ENCODE measurements around the gene CYP1A1. TPM values are rescaled to one million over a fixed set of nuclear protein-coding genes. Genes with fewer than 3 reads are reported as not detected.

The CYP1A1 gene
- total and polyA plus RNA-seq, 2 of the 13 experiments (the other 11 are each of a cell fraction or from before 2014, with no cell fraction given), result 7.9 to 8.0 TPM

DNA sequence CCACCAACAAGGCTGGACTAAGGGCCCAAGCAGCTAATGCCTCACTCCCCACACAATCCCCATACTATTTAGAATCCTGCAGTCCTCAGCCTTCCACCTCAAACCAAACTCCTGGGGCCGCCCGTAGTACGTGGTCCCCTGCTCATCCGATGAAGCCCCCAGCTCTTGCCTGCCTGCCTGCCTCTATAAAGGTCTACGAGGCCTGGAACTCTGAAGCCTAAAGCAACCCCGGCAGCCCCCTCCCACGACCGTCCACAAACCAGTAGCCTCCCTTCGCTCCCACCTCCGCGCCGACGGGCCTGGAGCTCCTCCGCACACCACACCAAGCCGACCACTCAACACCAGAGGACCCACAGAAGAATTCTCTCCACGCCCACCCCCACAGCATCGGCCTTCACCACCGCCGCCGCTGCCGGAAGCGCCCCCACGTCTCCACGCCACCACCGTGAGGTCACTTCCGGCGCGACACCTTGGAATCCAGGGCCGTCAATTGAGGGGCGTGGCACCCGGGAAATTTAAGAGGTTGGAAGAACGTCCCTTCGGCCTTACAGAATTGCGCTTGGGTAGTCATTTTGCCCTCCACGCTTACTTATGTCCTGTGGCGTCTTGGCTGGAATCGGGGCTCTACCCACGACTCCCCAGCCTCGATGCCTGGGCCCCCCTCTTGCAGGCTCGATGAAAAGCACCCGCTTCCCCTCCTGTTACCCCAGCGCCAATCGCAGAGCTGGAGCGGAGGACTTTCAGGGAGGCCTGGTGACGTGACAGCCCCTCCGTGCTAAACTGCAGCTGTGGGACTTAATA, 29.5 kb downstream of the CYP1A1 start, which contains the start of gene EDC3 (continued):
- no peak for TF ChIP-seq ZNF790 (CRISPR knock-in tag; IDR thresholded peaks at IDR 0.05; ENCODE audit: borderline replicate concordance)
- no peak for TF ChIP-seq ZC3H4 (CRISPR knock-in tag; IDR thresholded peaks at IDR 0.05; ENCODE audit: borderline replicate concordance)
- TF ChIP-seq SIN3B (IDR thresholded peaks at IDR 0.05; ENCODE audit: low read length), result peak; percentile 98
- TF ChIP-seq HDAC1 (CRISPR knock-in tag; IDR thresholded peaks at IDR 0.05), result peak; percentile 100
- TF ChIP-seq SP2 (CRISPR knock-in tag; IDR thresholded peaks at IDR 0.05), result peak; percentile 70
- TF ChIP-seq, protein P1, sequence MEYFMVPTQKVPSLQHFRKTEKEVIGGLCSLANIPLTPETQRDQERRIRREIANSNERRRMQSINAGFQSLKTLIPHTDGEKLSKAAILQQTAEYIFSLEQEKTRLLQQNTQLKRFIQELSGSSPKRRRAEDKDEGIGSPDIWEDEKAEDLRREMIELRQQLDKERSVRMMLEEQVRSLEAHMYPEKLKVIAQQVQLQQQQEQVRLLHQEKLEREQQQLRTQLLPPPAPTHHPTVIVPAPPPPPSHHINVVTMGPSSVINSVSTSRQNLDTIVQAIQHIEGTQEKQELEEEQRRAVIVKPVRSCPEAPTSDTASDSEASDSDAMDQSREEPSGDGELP (IDR thresholded peaks at IDR 0.05; ENCODE audit: borderline replicate concordance, low read depth), result no peak; the same call in 1 of the 2 replicates
- TF ChIP-seq FOXA3 (CRISPR knock-in tag; IDR thresholded peaks at IDR 0.05), result peak; percentile 34; the same call in 1 of the 2 replicates
- TF ChIP-seq ZMYM2 (CRISPR knock-in tag; IDR thresholded peaks at IDR 0.05), result peak; percentile 73
- TF ChIP-seq ZMYM3 (CRISPR knock-in tag; IDR thresholded peaks at IDR 0.05), result no peak; the same call in 1 of the 2 replicates
- TF ChIP-seq PHF21A (CRISPR knock-in tag; IDR thresholded peaks at IDR 0.05), result peak; percentile 33; the same call in 1 of the 2 replicates
- no peak for TF ChIP-seq ZNF451 (CRISPR knock-in tag; IDR thresholded peaks at IDR 0.05)
- no peak for TF ChIP-seq ZSCAN5A (CRISPR knock-in tag; IDR thresholded peaks at IDR 0.05; ENCODE audit: borderline replicate concordance)
- 0 out of 2 replicates have a peak, but pooled peaks have one; percentile 21 for TF ChIP-seq HOXA5 (CRISPR knock-in tag; IDR thresholded peaks at IDR 0.05)
- TF ChIP-seq KAT8 (CRISPR knock-in tag; IDR thresholded peaks at IDR 0.05), result peak; percentile 98
- TF ChIP-seq PATZ1 (CRISPR knock-in tag; IDR thresholded peaks at IDR 0.05), result peak; percentile 90
- peak; percentile 31; the same call in 1 of the 2 replicates for TF ChIP-seq RFX3 (CRISPR knock-in tag; IDR thresholded peaks at IDR 0.05)
- peak; percentile 69; the same call in 1 of the 2 replicates for TF ChIP-seq ZNF160 (CRISPR knock-in tag; IDR thresholded peaks at IDR 0.05)
- peak; percentile 82 for TF ChIP-seq ZBTB7B (CRISPR knock-in tag; IDR thresholded peaks at IDR 0.05)
- peak; percentile 25; the same call in 1 of the 2 replicates for TF ChIP-seq ZNF253 (CRISPR knock-in tag; IDR thresholded peaks at IDR 0.05; ENCODE audit: borderline replicate concordance)
- TF ChIP-seq, protein P2, sequence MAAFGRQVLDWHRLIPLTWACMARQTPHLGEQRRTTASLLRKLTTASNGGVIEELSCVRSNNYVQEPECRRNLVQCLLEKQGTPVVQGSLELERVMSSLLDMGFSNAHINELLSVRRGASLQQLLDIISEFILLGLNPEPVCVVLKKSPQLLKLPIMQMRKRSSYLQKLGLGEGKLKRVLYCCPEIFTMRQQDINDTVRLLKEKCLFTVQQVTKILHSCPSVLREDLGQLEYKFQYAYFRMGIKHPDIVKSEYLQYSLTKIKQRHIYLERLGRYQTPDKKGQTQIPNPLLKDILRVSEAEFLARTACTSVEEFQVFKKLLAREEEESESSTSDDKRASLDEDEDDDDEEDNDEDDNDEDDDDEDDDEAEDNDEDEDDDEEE (CRISPR knock-in tag; IDR thresholded peaks at IDR 0.05), result no peak
- TF ChIP-seq, protein P3, sequence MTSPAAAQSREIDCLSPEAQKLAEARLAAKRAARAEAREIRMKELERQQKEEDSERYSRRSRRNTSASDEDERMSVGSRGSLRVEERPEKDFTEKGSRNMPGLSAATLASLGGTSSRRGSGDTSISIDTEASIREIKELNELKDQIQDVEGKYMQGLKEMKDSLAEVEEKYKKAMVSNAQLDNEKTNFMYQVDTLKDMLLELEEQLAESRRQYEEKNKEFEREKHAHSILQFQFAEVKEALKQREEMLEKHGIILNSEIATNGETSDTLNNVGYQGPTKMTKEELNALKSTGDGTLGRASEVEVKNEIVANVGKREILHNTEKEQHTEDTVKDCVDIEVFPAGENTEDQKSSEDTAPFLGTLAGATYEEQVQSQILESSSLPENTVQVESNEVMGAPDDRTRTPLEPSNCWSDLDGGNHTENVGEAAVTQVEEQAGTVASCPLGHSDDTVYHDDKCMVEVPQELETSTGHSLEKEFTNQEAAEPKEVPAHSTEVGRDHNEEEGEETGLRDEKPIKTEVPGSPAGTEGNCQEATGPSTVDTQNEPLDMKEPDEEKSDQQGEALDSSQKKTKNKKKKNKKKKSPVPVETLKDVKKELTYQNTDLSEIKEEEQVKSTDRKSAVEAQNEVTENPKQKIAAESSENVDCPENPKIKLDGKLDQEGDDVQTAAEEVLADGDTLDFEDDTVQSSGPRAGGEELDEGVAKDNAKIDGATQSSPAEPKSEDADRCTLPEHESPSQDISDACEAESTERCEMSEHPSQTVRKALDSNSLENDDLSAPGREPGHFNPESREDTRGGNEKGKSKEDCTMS (CRISPR knock-in tag; conservative IDR thresholded peaks at IDR 0.05), result no peak
- peak; percentile 98 for TF ChIP-seq YEATS2 (CRISPR knock-in tag; IDR thresholded peaks at IDR 0.05; ENCODE audit: borderline replicate concordance)
